HG03442 (cell line): Measurements from ENCODE around the gene MRPL32.

Experiments used
- ATAC-seq: cut with Tn5 transposase; IDR thresholded peaks from one replicate; pipeline ENCODE4 v1.9.1; 2021; ENCODE audit warnings: mild to moderate bottlenecking, moderate library complexity; ENCODE audit not compliant: unreplicated experiment

Gene MRPL32

GRCh38 chr7:42964293-42964692 is 32.1 kb downstream of the MRPL32 start:
- no peak for ATAC-seq

- ATAC-seq = no peak
These were observed 33.0 kb downstream of the MRPL32 start for GRCh38 chr7:42964849-42965805.

GRCh38 chr7:42967391-42967790 is 35.2 kb downstream of the MRPL32 start:
- ATAC-seq = no peak

- no peak for ATAC-seq
These were observed 40.7 kb downstream of the MRPL32 start for GRCh38 chr7:42972699-42973500.

- no peak for ATAC-seq
These were observed 44.2 kb downstream of the MRPL32 start for GRCh38 chr7:42976371-42976770.

GRCh38 chr7:42978496-42978895 is 46.3 kb downstream of the MRPL32 start:
- no peak for ATAC-seq

- ATAC-seq = no peak
These were observed 47.9 kb downstream of the MRPL32 start for GRCh38 chr7:42980084-42980483.

- ATAC-seq = no peak
These were observed 48.3 kb downstream of the MRPL32 start for GRCh38 chr7:42980514-42980913.

- ATAC-seq = no peak
These were observed 49.4 kb downstream of the MRPL32 start for GRCh38 chr7:42981601-42982000.

- ATAC-seq = no peak
These were observed 50.5 kb downstream of the MRPL32 start for GRCh38 chr7:42982604-42983115.

GRCh38 chr7:42984137-42984536 is 52.0 kb downstream of the MRPL32 start:
- no peak for ATAC-seq

GRCh38 chr7:42986213-42986612 is 54.0 kb downstream of the MRPL32 start:
- no peak for ATAC-seq

GRCh38 chr7:42986781-42987248 is 54.6 kb downstream of the MRPL32 start:
- ATAC-seq = no peak
